Iris pigment epithelial cell (primary cell): ENCODE measurements around the gene NELL1.
"Not testable (repeated sequence)": the region's sequence is repeated elsewhere in the genome, so short reads cannot be mapped to it uniquely, and the experiment has no call there.

Experiments used
- DNase-seq: peaks from one replicate; pipeline ENCODE4 v3.0.0-alpha.2; 2011; ENCODE audit warnings: low read depth

NELL1 gene

GRCh38 chr11:21113876-21114275 lies 444.5 kb downstream of the NELL1 start:
- no peak for DNase-seq

- DNase-seq: no peak
Observed at GRCh38 chr11:21116009-21116408, 446.6 kb downstream of the NELL1 start.

- no peak for DNase-seq
Observed at GRCh38 chr11:21119411-21119810, 450.0 kb downstream of the NELL1 start.

- DNase-seq: no peak
Observed at GRCh38 chr11:21121991-21122390, 452.6 kb downstream of the NELL1 start.

GRCh38 chr11:21122523-21122922 lies 453.1 kb downstream of the NELL1 start:
- no peak for DNase-seq

- DNase-seq: no peak
Observed at GRCh38 chr11:21132146-21132720, 462.8 kb downstream of the NELL1 start.

GRCh38 chr11:21133244-21133643 lies 463.9 kb downstream of the NELL1 start:
- no peak for DNase-seq

- no peak for DNase-seq
Observed at GRCh38 chr11:21133722-21134121, 464.3 kb downstream of the NELL1 start.

GRCh38 chr11:21137803-21138202 lies 468.4 kb downstream of the NELL1 start:
- no peak for DNase-seq

GRCh38 chr11:21141557-21141956 lies 472.2 kb downstream of the NELL1 start:
- not testable (repeated sequence) for DNase-seq

- no peak for DNase-seq
Observed at GRCh38 chr11:21142007-21142406, 472.6 kb downstream of the NELL1 start.

- no peak for DNase-seq
Observed at GRCh38 chr11:21144531-21144930, 475.1 kb downstream of the NELL1 start.

GRCh38 chr11:21148376-21148775 lies 479.0 kb downstream of the NELL1 start:
- DNase-seq: no peak

- DNase-seq: no peak
Observed at GRCh38 chr11:21160140-21160539, 490.8 kb downstream of the NELL1 start.

GRCh38 chr11:21169639-21170038 lies 500.3 kb downstream of the NELL1 start:
- no peak for DNase-seq

- DNase-seq: no peak
Observed at GRCh38 chr11:21173476-21173875, 504.1 kb downstream of the NELL1 start.

GRCh38 chr11:21174781-21175180 lies 505.4 kb downstream of the NELL1 start:
- no peak for DNase-seq

GRCh38 chr11:21177379-21177778 lies 508.0 kb downstream of the NELL1 start:
- DNase-seq: no peak

GRCh38 chr11:21179770-21180169 lies 510.4 kb downstream of the NELL1 start:
- DNase-seq: no peak

- DNase-seq: no peak
Observed at GRCh38 chr11:21180182-21180581, 510.8 kb downstream of the NELL1 start.

GRCh38 chr11:21185959-21186358 lies 516.6 kb downstream of the NELL1 start:
- DNase-seq: no peak

GRCh38 chr11:21190181-21190580 lies 520.8 kb downstream of the NELL1 start:
- DNase-seq: no peak

- no peak for DNase-seq
Observed at GRCh38 chr11:21195995-21196394, 526.6 kb downstream of the NELL1 start.

- no peak for DNase-seq
Observed at GRCh38 chr11:21198498-21198897, 529.1 kb downstream of the NELL1 start.

- no peak for DNase-seq
Observed at GRCh38 chr11:21205205-21205604, 535.8 kb downstream of the NELL1 start.
